Karpas-422 (cell line): ENCODE measurements around the gene GAS7. TPM values are rescaled to one million over a fixed set of nuclear protein-coding genes. Genes with fewer than 3 reads are reported as not detected.
"Not testable (repeated sequence)": the region's sequence is repeated elsewhere in the genome, so short reads cannot be mapped to it uniquely, and the experiment has no call there.

Experiments
- DNase-seq: peaks from one replicate; pipeline ENCODE4 v3.0.0-alpha.2; 2015
- H2AFZ ChIP-seq: fragments of 200-600 bp; sonication (generic); 2 replicates; pipeline ENCODE4 v1.6.1; 2014; ENCODE audit warnings: antibody characterized with exemption, low read length, mixed read lengths
- H3K27ac ChIP-seq: fragments of 200-600 bp; sonication (generic); 2 replicates; pipeline ENCODE4 v1.5.1; 2014; ENCODE audit warnings: mild to moderate bottlenecking, low read length, moderate library complexity
- H3K27me3 ChIP-seq: fragments of 200-600 bp; sonication (generic); 2 replicates; pipeline ENCODE4 v1.6.1; 2014; ENCODE audit warnings: low read length, mixed read lengths
- H3K36me3 ChIP-seq: fragments of 200-600 bp; sonication (generic); 2 replicates; pipeline ENCODE4 v1.6.1; 2014; ENCODE audit warnings: low read length, mixed read lengths; ENCODE audit not compliant: insufficient read depth
- H3K4me1 ChIP-seq: fragments of 200-600 bp; sonication (generic); 2 replicates; pipeline ENCODE4 v1.6.1; 2014; ENCODE audit warnings: mild to moderate bottlenecking, low read length, mixed read lengths
- H3K4me2 ChIP-seq: fragments of 200-600 bp; sonication (generic); 2 replicates; pipeline ENCODE4 v1.6.1; 2014; ENCODE audit warnings: low read length, low read depth, mild to moderate bottlenecking; ENCODE audit not compliant: poor library complexity, severe bottlenecking
- H3K4me3 ChIP-seq: fragments of 200-600 bp; sonication (generic); 2 replicates; pipeline ENCODE4 v1.5.1; 2014; ENCODE audit warnings: mild to moderate bottlenecking, antibody characterized with exemption, low read length, mixed read lengths
- H3K79me2 ChIP-seq: fragments of 200-600 bp; sonication (generic); 2 replicates; pipeline ENCODE4 v1.6.1; 2014; ENCODE audit warnings: mild to moderate bottlenecking, low read length, mixed read lengths
- H3K9ac ChIP-seq: fragments of 200-600 bp; sonication (generic); 2 replicates; pipeline ENCODE4 v1.6.0; 2014; ENCODE audit warnings: low read length
- H3K9me2 ChIP-seq: fragments of 200-600 bp; sonication (generic), shearing (Covaris generic); replicated peaks from 2 replicates; pipeline ENCODE4 v1.6.0; 2014; ENCODE audit warnings: mild to moderate bottlenecking, low read length, moderate library complexity; ENCODE audit not compliant: insufficient read depth
- H3K9me3 ChIP-seq: fragments of 300-700, 200-600 bp; sonication (generic); 2 replicates; pipeline ENCODE4 v1.6.1; 2014; ENCODE audit warnings: low read length, mixed read lengths
- H4K20me1 ChIP-seq: fragments of 200-600 bp; sonication (generic); 2 replicates; pipeline ENCODE4 v1.6.1; 2014; ENCODE audit warnings: mild to moderate bottlenecking, antibody characterized with exemption, low read length, low read depth; ENCODE audit not compliant: insufficient read depth
- total RNA-seq: library from RNA; depleted of rRNA; stranded (reverse); fragments of >200 nt; shearing (Covaris generic); gene quantifications from 2 replicates; pipeline ENCODE4 v1.2.3, GENCODE V29; 2014; ENCODE audit warnings: low replicate concordance

Gene GAS7
- total RNA-seq, 1 experiment from 2014 or later = 79.9 TPM

- Histone ChIP-seq H3K27ac (no peak overlapping the region), H3K4me1 (peaks cover 17% of the 10 kb centered on the region), H3K79me2 (no peaks in the 10 kb centered on the region), H3K9me3 (no peaks in the 10 kb centered on the region), H3K9me2 (no peaks in the 10 kb centered on the region), H3K27me3 (no peaks in the 10 kb centered on the region), H4K20me1 (no peaks in the 10 kb centered on the region), H3K4me2 (no peak overlapping the region), H2AFZ (no peak overlapping the region), H3K9ac (no peak overlapping the region), H3K36me3 (no peaks in the 10 kb centered on the region), H3K4me3 (no peak overlapping the region)
- DNase-seq = no peak
Observed at GRCh38 chr17:10102817-10103216, 95.6 kb downstream of the GAS7 start.

DNA sequence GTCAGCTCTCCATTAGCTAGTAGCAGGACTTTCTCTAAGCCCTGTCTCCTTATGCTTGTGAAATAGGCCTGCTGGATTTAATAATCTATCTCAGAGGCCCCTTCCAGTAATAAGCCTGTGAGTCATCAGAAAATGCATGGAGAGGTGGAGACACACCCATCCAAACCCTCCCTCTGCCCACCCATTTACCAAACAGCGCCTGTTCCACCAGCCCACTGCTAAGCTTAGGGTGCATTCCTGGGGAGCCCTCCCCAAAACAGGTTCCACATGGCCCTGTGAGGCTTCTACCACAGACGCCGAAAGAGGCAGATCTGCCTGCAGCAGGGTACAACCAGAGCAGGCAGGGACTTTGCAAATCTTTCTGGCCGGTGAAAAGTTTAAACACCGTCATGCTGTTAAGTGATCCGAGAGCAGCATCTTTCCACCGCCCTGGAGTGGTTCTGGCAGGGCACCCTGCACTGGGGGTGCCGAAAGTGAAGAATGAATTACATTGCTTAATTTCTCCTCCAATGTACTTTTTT is 99.3 kb downstream of the GAS7 start:
- Histone ChIP-seq H3K4me2 (no peak overlapping the region), H3K79me2 (no peaks in the 10 kb centered on the region), H3K9me2 (no peaks in the 10 kb centered on the region), H3K27ac (no peak overlapping the region), H3K9me3 (no peaks in the 10 kb centered on the region), H3K27me3 (no peaks in the 10 kb centered on the region), H3K4me1 (no peaks in the 10 kb centered on the region), H2AFZ (no peak overlapping the region), H3K36me3 (no peaks in the 10 kb centered on the region), H3K9ac (no peak overlapping the region), H3K4me3 (no peak overlapping the region), H4K20me1 (no peaks in the 10 kb centered on the region)
- no peak for DNase-seq

DNA sequence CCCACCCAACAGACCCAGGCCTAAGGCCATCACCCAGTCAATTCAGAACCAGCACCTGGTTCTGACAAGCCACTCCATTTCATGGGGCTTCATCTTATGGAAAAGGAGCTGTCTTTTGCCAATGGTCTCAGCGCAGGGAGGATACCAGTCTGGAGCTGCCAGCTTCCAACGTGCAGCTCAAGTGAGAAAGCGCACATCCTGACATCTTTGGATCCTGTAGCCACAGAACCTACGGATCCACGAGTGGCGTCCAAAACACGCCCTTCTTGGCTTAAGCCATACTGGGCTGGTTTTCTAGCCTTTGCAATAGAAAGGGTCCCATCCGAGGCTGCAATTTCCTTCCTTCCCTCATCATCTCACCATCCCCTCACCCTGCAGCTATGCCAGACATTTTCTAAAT is 101.8 kb downstream of the GAS7 start:
- no peaks in the 10 kb centered on the region for H4K20me1 ChIP-seq
- no peaks in the 10 kb centered on the region for H3K4me1 ChIP-seq
- DNase-seq = no peak
- no peaks in the 10 kb centered on the region for H3K79me2 ChIP-seq
- H3K9me3 ChIP-seq = no peaks in the 10 kb centered on the region
- H3K36me3 ChIP-seq = no peaks in the 10 kb centered on the region
- H3K27me3 ChIP-seq = no peaks in the 10 kb centered on the region
- no peak overlapping the region for H3K9ac ChIP-seq
- no peaks in the 10 kb centered on the region for H3K9me2 ChIP-seq
- H3K4me3 ChIP-seq = no peak overlapping the region
- no peak overlapping the region for H3K27ac ChIP-seq
- no peak overlapping the region for H3K4me2 ChIP-seq
- no peak overlapping the region for H2AFZ ChIP-seq

- H3K36me3 ChIP-seq, H3K79me2 ChIP-seq, H3K4me1 ChIP-seq, H3K27me3 ChIP-seq, H4K20me1 ChIP-seq, H3K9me3 ChIP-seq, H3K9ac ChIP-seq, H2AFZ ChIP-seq, DNase-seq, H3K4me3 ChIP-seq, H3K27ac ChIP-seq, H3K4me2 ChIP-seq, H3K9me2 ChIP-seq: not testable (repeated sequence)
Observed at GRCh38 chr17:10095295-10095694, 103.1 kb downstream of the GAS7 start.

DNA sequence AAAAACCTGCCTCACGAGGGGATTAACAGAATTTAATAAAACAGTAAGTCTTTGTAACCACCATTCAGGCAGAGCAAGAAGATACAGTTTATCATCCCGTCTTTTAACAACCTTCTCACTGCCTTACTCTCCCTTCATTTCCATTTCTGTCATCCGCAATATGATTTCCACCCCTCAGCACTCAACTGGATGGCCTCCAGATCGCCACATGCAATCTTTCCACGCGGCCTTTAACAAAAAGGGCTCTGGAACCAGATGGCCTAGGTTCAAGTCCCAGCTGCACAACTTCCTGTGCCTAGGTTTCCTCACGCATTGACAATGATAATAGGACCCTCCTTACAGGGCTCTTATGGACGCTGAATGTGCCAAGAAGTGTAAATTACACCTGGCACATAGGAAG is 103.6 kb downstream of the GAS7 start:
- H3K9me2 ChIP-seq = no peaks in the 10 kb centered on the region
- no peaks in the 10 kb centered on the region for H3K27me3 ChIP-seq
- H3K9ac ChIP-seq = no peak overlapping the region
- no peaks in the 10 kb centered on the region for H4K20me1 ChIP-seq
- H2AFZ ChIP-seq = no peak overlapping the region
- no peak overlapping the region for H3K4me3 ChIP-seq
- H3K36me3 ChIP-seq = no peaks in the 10 kb centered on the region
- no peaks in the 10 kb centered on the region for H3K79me2 ChIP-seq
- H3K9me3 ChIP-seq = no peaks in the 10 kb centered on the region
- H3K27ac ChIP-seq = no peak overlapping the region
- no peaks in the 10 kb centered on the region for H3K4me1 ChIP-seq
- H3K4me2 ChIP-seq = no peak overlapping the region
- DNase-seq = no peak

GRCh38 chr17:10092595-10092994 is 105.8 kb downstream of the GAS7 start:
- H3K27me3 ChIP-seq = no peaks in the 10 kb centered on the region
- no peaks in the 10 kb centered on the region for H3K36me3 ChIP-seq
- H2AFZ ChIP-seq = no peak overlapping the region
- no peaks in the 10 kb centered on the region for H3K79me2 ChIP-seq
- no peaks in the 10 kb centered on the region for H3K9me2 ChIP-seq
- no peaks in the 10 kb centered on the region for H3K9me3 ChIP-seq
- no peaks in the 10 kb centered on the region for H4K20me1 ChIP-seq
- peaks cover 2% of the 10 kb centered on the region for H3K4me1 ChIP-seq
- no peak overlapping the region for H3K4me2 ChIP-seq
- no peak overlapping the region for H3K9ac ChIP-seq
- H3K4me3 ChIP-seq = no peak overlapping the region
- DNase-seq = no peak
- H3K27ac ChIP-seq = no peak overlapping the region

- Histone ChIP-seq H3K4me3 (no peak overlapping the region), H3K79me2 (no peaks in the 10 kb centered on the region), H3K4me2 (no peak overlapping the region), H2AFZ (no peak overlapping the region), H3K9ac (no peak overlapping the region), H3K9me3 (no peaks in the 10 kb centered on the region), H3K27me3 (no peaks in the 10 kb centered on the region), H4K20me1 (no peaks in the 10 kb centered on the region), H3K27ac (no peak overlapping the region), H3K36me3 (no peaks in the 10 kb centered on the region), H3K4me1 (peaks cover 18% of the 10 kb centered on the region), H3K9me2 (no peaks in the 10 kb centered on the region)
- no peak for DNase-seq
Observed at GRCh38 chr17:10091046-10091445, 107.4 kb downstream of the GAS7 start.

GRCh38 chr17:10089196-10089804 is 109.1 kb downstream of the GAS7 start:
- no peaks in the 10 kb centered on the region for H3K36me3 ChIP-seq
- no peak overlapping the region for H3K4me2 ChIP-seq
- peaks cover 31% of the 10 kb centered on the region for H3K4me1 ChIP-seq

More at GRCh38 chr17:10089196-10089804, 109.1 kb downstream of the GAS7 start:
- Histone ChIP-seq H3K4me3 (no peak overlapping the region), H3K27me3 (no peaks in the 10 kb centered on the region), H3K9ac (no peak overlapping the region), H2AFZ (no peak overlapping the region), H3K79me2 (no peaks in the 10 kb centered on the region), H4K20me1 (no peaks in the 10 kb centered on the region), H3K9me3 (no peaks in the 10 kb centered on the region), H3K27ac (no peak overlapping the region), H3K9me2 (no peaks in the 10 kb centered on the region)
- no peak for DNase-seq
